DMS153 treated with DMSO at 0.1 percent for 48 hours (cell line): ENCODE results near the gene ZER1.
"Not testable (repeated sequence)": the region's sequence is repeated elsewhere in the genome, so short reads cannot be mapped to it uniquely, and the experiment has no call there.

Source experiments
- DNase-seq: peaks from one replicate; lab custom pipeline; 2025; ENCODE audit not compliant: unreplicated experiment; lab: John Stamatoyannopoulos, UW

ZER1 gene

DNA sequence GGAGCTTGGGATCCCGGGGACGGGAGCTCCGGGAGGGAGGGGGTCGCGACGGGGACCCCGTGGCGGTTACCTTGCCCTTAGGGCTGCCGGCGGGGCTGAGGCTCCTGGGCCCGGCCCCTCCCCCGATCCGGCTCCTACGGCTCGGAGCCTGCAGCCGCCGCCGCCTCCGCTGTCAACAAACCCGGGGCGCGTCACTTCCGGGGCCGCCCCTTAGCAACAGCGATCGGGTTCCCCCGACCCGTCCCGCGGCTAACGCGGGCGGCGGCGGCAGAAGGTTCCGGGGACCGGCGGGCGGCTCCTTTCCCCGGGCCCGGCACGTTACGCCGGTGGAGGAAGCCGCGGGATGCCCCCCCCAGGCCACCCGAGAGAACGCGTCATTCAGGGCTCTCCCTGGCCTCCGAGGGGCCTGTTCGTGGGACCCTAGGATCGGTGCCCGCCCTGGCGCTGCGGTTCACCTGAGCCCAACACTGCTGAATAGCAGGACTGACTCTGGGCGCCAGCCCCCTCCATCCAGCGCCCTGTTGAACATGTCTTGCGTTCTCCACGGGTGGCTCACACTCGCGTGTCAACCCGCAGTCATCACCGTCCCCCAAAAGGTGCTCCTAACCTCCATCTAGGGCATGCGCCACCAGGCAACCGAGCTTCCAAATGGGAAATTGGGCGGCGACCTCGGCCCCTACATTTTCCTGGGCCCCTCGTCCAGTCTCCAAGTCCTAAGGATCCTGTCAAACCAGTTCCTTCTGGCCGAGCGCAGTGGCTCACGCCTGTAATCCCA lies at the start of gene ZER1:
ZER1 (minus strand) TSS at position 183 of the 775 bp plus-strand sequence. CDS start 16,362 bp downstream, outside the sequence.
- peak; percentile 82 for DNase-seq

DNA sequence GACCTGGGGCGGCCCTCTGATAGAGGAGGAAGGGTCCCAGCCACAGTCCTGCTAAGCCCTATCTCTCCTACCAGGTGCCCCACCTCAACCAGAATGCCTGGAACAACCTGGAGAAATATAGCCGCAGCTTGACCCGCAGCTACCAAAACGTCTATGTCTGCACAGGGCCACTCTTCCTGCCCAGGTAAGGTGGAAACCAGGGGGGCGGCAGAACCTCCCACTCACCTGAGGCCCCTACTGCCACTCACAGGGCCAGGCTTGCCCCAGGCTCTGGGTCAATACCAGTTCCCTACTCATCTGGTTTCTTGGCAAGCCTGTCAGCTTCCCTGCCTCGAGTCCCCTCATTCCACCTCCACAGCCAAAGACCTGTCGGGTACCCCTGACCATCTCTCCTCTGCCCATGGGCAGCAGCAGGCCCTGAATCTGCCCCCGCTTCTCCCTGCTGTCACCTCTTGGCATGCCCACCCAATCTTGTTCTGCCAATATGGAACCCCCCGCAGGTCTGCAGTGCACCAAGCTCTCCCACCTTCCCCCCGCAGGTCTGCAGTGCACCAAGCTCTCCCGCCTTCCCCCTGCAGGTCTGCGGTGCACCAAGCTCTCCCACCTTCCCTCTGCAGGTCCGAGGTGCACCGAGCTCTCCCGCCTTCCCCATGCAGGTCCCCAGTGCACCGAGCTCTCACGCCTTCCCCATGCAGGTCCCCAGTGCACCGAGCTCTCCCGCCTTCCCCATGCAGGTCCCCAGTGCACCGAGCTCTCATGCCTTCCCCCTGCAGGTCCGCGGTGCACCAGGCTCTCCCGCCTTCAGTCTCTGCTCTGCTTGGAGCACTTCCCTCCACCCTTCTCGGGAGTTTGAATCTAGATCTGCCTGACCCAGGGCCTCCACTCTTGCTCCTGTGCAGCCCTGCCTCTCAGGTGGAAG lies 49.2 kb upstream of the ZER1 start:
- no peak for DNase-seq

DNA sequence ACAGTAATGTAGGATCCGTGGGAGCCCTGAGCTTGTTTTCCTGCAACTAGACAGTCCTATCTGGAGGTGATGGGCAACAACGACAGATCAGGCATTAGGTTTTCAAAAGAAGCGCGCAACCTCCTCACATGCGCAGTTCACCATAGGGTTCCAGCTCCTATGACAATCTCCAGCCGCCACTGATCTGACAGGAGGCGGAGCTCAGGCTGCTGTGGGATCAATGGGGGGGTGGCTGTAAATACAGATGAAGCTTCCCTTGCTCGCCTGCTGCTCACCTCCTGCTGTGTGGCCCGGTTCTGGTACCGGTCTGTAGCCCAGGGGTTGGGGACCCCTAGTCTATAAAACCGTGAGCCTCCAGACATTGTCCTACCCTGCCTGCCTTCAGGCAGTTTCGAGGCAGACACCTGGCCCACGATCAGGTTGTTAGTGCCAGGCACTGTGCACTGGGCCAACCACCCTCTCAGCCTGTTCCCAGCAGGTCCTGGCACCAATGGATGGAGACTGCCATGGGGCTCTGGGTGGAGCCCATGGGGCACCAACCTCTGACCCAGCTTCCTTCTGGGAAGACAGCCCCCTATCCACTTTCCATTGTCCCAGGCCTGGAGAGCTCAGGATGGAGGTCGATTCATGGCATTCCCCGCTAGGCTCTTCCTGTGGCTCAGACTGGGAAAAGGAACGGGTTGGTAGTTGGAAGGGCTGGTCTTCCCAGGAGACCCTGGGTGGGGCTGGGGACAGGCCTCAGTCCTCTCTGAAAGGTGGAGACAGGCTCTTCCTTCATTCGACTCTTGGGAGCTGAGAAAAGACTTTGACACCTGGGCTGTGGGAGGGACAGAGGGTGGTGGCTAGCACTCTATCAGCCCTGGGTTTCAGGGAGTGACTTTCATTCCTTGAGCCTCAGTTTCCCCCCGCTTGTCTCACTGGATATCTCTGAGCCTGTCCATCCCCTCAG lies 48.3 kb upstream of the ZER1 start:
- DNase-seq: peak; percentile 23

DNA sequence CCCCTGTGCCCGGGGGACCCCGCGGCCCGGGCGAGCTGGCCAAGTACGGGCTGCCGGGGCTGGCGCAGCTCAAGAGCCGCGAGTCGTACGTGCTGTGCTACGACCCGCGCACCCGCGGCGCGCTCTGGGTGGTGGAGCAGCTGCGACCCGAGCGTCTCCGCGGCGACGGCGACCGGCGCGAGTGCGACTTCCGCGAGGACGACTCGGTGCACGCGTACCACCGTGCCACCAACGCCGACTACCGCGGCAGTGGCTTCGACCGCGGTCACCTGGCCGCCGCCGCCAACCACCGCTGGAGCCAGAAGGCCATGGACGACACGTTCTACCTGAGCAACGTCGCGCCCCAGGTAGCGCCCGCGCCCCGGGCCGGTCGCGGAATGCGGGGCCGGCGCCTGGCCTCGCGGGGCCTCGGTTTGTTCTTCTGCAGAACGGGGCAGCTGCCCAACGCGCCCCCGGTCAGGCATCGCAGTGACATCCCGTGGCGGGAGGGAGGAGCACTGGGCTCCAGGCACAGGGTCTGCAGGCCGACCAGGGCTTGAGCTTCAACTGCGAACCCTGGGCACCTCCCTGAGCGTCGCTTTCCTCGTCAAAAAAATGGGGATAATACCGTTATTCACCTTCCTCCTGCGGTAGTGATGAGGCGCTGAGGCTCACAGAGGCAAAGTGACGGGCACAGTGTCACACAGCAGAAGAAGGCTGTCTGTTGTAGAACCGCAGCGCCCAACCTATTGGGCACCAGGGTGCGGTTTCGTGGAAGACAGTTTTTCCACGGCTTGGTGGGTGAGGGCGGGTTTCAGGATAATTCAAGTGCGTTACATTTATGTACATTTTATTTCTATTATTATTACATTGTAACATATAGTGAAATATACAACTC lies 47.4 kb upstream of the ZER1 start:
- no peak for DNase-seq

- peak; percentile 96 for DNase-seq
Measured at GRCh38 chr9:128818099-128818838, 46.5 kb upstream of the ZER1 start, which contains the start of gene ENDOG. TSS of gene ENDOG (plus strand) at chr9:128818500. CDS start at chr9:128818685, 185 bp downstream.

DNA sequence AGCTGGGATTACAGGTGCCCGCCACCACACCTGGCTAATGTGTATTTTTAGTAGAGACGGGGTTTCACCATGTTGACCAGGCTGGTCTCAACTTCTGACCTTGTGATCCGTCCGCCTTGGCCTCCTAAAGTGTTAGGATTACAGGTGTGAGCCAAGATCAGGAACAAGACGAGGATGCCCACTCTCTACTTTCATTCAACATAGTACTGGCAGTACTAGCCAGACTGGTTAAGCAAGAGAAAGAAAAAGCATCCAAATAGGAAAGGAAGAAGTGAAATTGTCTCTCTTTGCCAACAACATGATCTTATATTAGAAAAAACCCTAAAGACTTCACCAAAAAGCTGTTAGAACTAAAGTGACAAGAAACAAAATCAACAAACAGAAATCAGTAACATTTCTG lies 39.1 kb upstream of the ZER1 start:
- DNase-seq: no peak

GRCh38 chr9:128809831-128810230 lies 38.1 kb upstream of the ZER1 start:
- DNase-seq: no peak

GRCh38 chr9:128809036-128809599 lies 37.4 kb upstream of the ZER1 start:
- no peak for DNase-seq

DNA sequence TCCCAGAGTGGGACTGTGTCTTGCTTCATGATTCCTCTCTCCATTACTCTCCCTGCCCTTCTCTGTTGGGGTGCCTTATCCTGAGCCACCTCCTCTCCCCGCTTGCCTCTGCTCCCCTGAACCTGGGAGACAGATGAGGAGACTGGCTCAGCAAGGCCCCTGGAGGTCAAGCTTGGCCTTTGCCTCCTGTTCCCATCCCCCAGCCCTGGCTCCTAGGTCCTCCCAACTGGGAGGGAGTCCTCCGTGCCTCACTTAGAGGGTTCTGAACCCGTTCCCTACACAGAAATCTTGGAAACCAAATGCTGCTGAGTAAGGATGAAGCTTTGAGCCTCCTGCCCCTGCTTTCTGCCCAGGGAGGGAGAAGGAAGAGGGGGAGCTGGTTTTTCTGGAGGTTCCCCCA lies 36.8 kb upstream of the ZER1 start:
- DNase-seq: no peak

GRCh38 chr9:128807827-128808226 lies 36.1 kb upstream of the ZER1 start:
- DNase-seq: no peak

GRCh38 chr9:128805661-128806060 lies 33.9 kb upstream of the ZER1 start:
- DNase-seq: no peak

- no peak for DNase-seq
Measured at GRCh38 chr9:128802482-128802881, 30.8 kb upstream of the ZER1 start.

- DNase-seq: no peak
Measured at GRCh38 chr9:128800061-128800460, 28.3 kb upstream of the ZER1 start.

DNA sequence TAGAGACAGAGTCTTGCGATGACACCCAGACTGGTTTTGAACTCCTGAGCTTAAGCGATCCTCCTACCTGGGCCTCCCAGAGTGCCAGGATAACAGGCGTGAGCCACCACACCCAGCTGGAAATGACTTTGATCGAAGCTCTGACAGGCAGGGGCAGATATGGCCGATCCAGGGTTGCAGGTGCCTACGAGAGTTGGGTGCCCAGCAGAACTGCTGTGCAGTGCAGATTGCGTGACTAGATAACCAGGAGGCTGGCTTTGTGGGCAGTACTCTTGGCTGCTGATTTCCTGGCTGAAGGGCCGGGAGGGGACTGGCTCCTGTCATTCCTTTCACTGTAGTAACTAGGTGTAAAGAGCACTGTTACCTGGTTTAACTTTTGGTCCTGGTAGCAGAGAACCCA lies 27.2 kb upstream of the ZER1 start:
- no peak for DNase-seq

DNA sequence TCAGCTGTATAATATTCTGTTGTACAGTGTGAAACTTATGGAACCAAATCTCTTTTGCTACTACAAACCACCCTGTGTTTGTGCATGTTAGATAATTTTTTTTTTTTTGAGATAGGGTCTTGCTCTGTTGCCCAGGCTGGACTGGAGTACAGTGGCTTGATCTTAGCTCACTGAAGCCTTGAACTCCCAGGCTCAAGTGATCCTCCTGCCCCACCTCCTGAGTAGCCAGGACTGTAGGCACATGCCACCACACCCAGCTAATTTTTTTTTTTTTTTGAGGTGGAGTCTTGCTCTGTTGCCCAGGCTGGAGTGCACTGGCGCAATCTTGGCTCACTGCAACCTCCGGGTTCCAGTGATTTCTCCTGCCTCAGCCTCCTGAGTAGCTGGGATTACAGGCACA lies 23.2 kb upstream of the ZER1 start:
- DNase-seq: not testable (repeated sequence)

DNA sequence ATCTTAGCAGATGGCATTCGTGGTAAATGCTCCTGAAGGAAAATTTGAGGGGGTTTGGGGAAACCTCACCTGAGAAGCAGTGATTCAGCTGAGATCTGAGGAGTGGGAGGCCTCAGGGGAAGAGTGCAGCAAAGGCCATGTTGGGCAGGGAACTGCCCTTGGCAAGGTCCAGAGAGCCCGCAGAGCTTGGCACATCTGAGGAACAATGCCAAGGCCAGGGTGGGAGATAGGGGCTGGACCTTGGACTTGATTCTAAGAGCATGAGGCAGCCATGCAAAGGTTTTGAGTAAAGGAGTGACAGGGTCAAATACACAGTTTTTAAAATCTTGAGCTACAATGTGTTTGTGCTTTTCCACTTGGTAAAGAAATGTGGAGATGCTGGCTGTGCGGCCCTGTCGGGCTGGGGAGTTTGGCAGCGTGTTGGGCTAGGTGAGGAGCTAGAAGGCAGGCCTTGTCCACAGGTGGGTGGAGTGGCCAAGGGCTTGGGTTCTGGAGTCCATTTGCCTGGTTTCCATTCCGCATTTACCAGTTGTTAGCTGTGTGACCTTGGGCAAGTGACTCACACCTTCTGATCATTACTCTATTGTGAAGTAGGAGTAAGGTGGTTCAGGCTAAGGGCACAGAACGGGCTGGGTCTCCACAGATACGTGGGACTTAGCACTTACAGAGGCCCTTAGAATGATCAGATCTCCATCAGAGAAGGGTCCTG lies 21.4 kb upstream of the ZER1 start:
- no peak for DNase-seq

DNA sequence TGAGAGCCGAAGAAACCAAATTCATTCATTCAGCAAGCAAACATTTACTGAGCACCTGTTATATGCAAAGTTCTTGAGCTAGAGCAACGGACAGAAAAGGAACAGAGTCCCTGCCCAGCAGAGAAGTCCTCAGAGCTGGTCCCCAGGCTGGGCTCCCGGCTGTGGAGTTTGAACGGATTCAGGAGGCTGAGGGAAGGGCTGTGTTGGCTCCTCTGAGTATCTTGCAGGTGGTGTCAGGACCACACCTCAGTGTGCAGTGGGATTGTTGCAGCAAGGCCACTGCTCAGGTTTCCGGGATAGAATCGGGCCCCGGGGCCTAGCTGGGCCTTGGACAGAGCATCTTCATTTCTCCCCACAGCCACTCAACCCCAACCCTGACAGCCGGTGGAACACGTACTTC lies 20.4 kb upstream of the ZER1 start:
- DNase-seq: no peak

DNA sequence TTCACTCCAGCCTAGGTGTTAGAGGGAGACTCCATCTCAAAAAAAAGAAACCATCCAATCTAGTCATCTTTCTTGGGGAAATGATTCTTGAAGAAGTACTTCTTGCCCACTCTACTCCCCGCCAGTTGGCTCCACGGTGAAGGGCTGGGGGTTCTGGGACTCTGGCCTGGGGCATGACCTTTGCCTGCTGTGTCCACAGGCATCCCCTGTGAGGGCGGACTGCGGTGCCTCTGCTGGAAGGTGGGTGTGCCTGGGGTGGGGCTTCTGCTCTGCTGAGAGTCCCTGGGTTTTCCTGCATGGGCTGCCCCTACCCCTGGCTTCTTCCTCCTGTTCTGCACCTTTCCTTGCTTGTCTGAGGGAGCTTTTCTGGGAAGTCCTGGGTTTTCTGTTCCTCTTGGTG lies 18.8 kb upstream of the ZER1 start:
- DNase-seq: no peak
